Spleen (tissue), 11 donors: ENCODE measurements around the gene SEMA5A. TPM values are rescaled to one million over a fixed set of nuclear protein-coding genes. Genes with fewer than 3 reads are reported as not detected.
A peak's percentile ranks its signal among the peaks of the same experiment; 100 is the strongest.

Experiments used
- DNase-seq: peaks from one replicate; pipeline ENCODE4 v3.0.0-alpha.2; 2020
- H3K27ac ChIP-seq, 8 donors: fragments of 200-600 bp; sonication (generic) in 7 of 8; 1 replicate in 4 of 8; 2 replicates in 4 of 8; pipeline versions ENCODE4 v1.5.0 to v1.8.0; 2016 to 2021; ENCODE audit warnings: inconsistent platforms in 4 of 8, mild to moderate bottlenecking in 4 of 8, moderate library complexity in 1 of 8
- H3K27me3 ChIP-seq, 7 donors: fragments of 200-600 bp; sonication (generic) in 6 of 7; replicated peaks in 1 of 7; 1 replicate in 4 of 7; 2 replicates in 3 of 7; pipeline versions ENCODE4 v1.5.0 to v1.8.0; 2016 to 2021; ENCODE audit warnings: inconsistent platforms in 3 of 7, mild to moderate bottlenecking in 1 of 7
- H3K36me3 ChIP-seq, 6 donors: fragments of 200-600 bp; sonication (generic) in 5 of 6; 1 replicate in 4 of 6; 2 replicates in 2 of 6; pipeline versions ENCODE4 v1.5.0 to v1.8.0; 2016 to 2021; ENCODE audit warnings: inconsistent platforms in 2 of 6
- H3K4me1 ChIP-seq, 6 donors: fragments of 200-600 bp; sonication (generic) in 5 of 6; 1 replicate in 3 of 6; 2 replicates in 3 of 6; pipeline versions ENCODE4 v1.5.0 to v1.8.0; 2016 to 2021; ENCODE audit warnings: inconsistent platforms in 3 of 6
- H3K4me3 ChIP-seq, 8 donors: fragments of 200-600 bp; sonication (generic) in 7 of 8; 1 replicate in 4 of 8; 2 replicates in 4 of 8; pipeline versions ENCODE4 v1.5.0 to v1.8.0; 2016 to 2021; ENCODE audit warnings: inconsistent platforms in 4 of 8, mild to moderate bottlenecking in 4 of 8, moderate library complexity in 2 of 8
- H3K9me3 ChIP-seq, 8 donors: fragments of 200-600 bp; sonication (generic) in 7 of 8; 1 replicate in 4 of 8; 2 replicates in 4 of 8; pipeline versions ENCODE4 v1.5.0 to v1.8.0; 2016 to 2021; ENCODE audit warnings: inconsistent platforms in 4 of 8
- POLR2A ChIP-seq, 3 donors: fragments of 450-650 bp; IDR thresholded peaks; one replicate each; pipeline ENCODE4 v1.5.1; 2017; ENCODE audit warnings: antibody characterized with exemption in 3 of 3, mild to moderate bottlenecking in 1 of 3
- POLR2AphosphoS5 ChIP-seq, 3 donors: sonication (generic); formaldehyde crosslinking; IDR thresholded peaks; one replicate each; pipeline ENCODE4 v1.5.1; 2017; ENCODE audit warnings: antibody characterized with exemption in 3 of 3
- WGBS, 5 donors: extraction: QIAGEN DNeasy Blood & Tissue Kit in 3 of 5; methylation state at CpG; one replicate each; pipeline versions ENCODE4 v1.1.5 to v1.1.7; 2013 to 2018; 5-methylcytosine and 5-hydroxymethylcytosine counted together
- intact Hi-C: fragments of 100-400 bp; cut with DNase I; formaldehyde crosslinking; loops from one replicate; pipeline ENCODE4 v1.15.0; 2023; ENCODE audit warnings: low total_unique reads
- polyA plus RNA-seq, 3 donors: library from polyadenylated mRNA; stranded (reverse); fragments of 200-250 nt; gene quantifications; one replicate each; pipeline ENCODE4 v1.2.1, GENCODE V29; 2013
- total RNA-seq, 7 donors: library from RNA; depleted of rRNA in 3 of 7; stranded (reverse); fragments of >200 nt in 3 of 7; fragmentation: NEBNext Ultra II Directional in 4 of 7; extraction: Animal tissue kit (Norgen Biotek cat#: 25700) in 4 of 7; gene quantifications; one replicate each; pipeline versions ENCODE4 v1.1.0 to v1.2.1, GENCODE V29; 2016 to 2021
- TF ChIP-seq, protein P1 (sequence below), 11 experiments: fragments of 200-600 bp in 7 of 11; fragments of 450-650 bp in 4 of 11; sonication (generic) in 4 of 11; IDR thresholded peaks in 8 of 11; conservative IDR thresholded peaks in 3 of 11; 1 replicate in 7 of 11; 2 replicates in 4 of 11; pipeline versions ENCODE4 v1.4.0 to v1.8.0; 2016 to 2021; ENCODE audit warnings: antibody characterized with exemption in 11 of 11, inconsistent platforms in 4 of 11, mild to moderate bottlenecking in 1 of 11
- donor health status: healthy with polysubstance abuse.
- donor health status: DM: no; HTN: no; CAD: no; lungs with moderate emphysema.
- donor health status: DM: no; HTN: no; CAD: no.
- donor health status: Bipolar disorder and iron deficiency.
- donor health status: healthy.
- donor health status: DM: no; HTN: no; CAD: no.
- donor health status: DM: yes; HTN: yes; CAD: no.

Gene SEMA5A
- total and polyA plus RNA-seq, 10 donors: 1.4 to 30.9 (median 13.1) TPM

DNA sequence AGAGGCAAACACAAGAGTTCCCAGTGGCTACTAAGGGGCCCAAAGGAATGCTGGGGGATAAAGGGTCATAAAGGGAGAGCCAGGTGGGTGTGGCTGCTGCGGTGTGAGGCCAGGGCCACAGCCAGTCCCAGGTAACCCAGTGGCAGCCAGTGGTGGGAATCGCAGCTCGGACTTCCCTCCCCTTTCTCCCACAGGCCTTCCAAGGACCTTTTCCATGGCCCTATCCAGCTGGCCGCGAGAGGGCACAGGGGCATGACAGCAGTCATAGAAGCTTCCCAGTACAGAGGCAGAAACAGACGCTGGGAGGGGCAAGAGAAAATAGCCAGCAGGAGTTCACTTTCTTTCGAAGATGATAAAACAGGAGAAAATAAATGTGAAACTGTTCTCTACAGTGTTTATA, 257.6 kb downstream of the SEMA5A start:
- no peak overlapping the region for H3K4me3 ChIP-seq
- no peak for DNase-seq

DNA sequence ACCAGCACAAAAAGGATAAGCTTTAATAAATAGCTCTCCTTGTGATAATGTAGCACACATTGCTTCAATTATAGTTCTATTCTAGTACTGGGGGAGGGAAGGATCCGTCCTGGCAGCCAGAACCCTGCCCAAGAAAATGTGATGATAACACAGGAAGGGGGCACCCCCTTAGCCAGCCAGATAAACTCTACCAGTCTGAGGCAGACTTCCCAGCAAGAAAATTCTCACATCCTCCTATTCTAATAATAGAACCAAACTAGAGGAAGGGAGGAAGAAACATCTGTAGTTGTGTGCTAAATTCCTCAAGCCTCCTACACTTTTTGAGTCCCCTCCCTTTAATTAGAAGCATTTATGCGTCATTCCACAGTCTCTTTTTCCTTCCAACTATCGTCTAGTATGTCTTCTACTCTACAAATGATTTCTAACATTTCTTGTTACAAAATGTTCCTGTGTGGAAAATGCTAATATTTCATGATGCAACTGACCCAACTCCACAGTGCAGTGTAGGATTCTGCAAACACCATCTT, 261.0 kb downstream of the SEMA5A start:
- TF ChIP-seq, protein P1, sequence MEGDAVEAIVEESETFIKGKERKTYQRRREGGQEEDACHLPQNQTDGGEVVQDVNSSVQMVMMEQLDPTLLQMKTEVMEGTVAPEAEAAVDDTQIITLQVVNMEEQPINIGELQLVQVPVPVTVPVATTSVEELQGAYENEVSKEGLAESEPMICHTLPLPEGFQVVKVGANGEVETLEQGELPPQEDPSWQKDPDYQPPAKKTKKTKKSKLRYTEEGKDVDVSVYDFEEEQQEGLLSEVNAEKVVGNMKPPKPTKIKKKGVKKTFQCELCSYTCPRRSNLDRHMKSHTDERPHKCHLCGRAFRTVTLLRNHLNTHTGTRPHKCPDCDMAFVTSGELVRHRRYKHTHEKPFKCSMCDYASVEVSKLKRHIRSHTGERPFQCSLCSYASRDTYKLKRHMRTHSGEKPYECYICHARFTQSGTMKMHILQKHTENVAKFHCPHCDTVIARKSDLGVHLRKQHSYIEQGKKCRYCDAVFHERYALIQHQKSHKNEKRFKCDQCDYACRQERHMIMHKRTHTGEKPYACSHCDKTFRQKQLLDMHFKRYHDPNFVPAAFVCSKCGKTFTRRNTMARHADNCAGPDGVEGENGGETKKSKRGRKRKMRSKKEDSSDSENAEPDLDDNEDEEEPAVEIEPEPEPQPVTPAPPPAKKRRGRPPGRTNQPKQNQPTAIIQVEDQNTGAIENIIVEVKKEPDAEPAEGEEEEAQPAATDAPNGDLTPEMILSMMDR (IDR thresholded peaks at IDR 0.05 in 8 of 11, conservative IDR thresholded peaks at IDR 0.05 in 3 of 11): no peak
- no peak for TF ChIP-seq POLR2A (IDR thresholded peaks at IDR 0.05)
- no peak for TF ChIP-seq POLR2AphosphoS5 (IDR thresholded peaks at IDR 0.05)
- intact Hi-C loops: no loop called here
- H3K4me1 ChIP-seq: no peaks in the 10 kb centered on the region
- no peaks in the 10 kb centered on the region for H3K36me3 ChIP-seq
- H3K4me3 ChIP-seq: no peak overlapping the region
- DNase-seq: no peak
- 7 to 15% (median 15%) methylated on average over 3 of the region's 3 CpGs for WGBS, 5 donors
- no peaks in the 10 kb centered on the region for H3K27me3 ChIP-seq
- H3K9me3 ChIP-seq: no peaks in the 10 kb centered on the region
- peak overlapping the region in 5 of 8 donors; percentile 9 to 61 (median 31) for H3K27ac ChIP-seq

More for the DNA sequence above, 257.6 kb downstream of the SEMA5A start:
- 76 to 92% (median 80%) methylated on average over 7 of the region's 7 CpGs for WGBS, 5 donors
- TF ChIP-seq, protein P1 (IDR thresholded peaks at IDR 0.05 in 8 of 11, conservative IDR thresholded peaks at IDR 0.05 in 3 of 11): no peak
- TF ChIP-seq POLR2AphosphoS5 (IDR thresholded peaks at IDR 0.05): no peak
- TF ChIP-seq POLR2A (IDR thresholded peaks at IDR 0.05): no peak
- Histone ChIP-seq H3K4me1 (no peaks in the 10 kb centered on the region), H3K27me3 (no peaks in the 10 kb centered on the region), H3K36me3 (no peaks in the 10 kb centered on the region), H3K9me3 (no peaks in the 10 kb centered on the region), H3K27ac (no peak overlapping the region)
- intact Hi-C loops: no loop called here

DNA sequence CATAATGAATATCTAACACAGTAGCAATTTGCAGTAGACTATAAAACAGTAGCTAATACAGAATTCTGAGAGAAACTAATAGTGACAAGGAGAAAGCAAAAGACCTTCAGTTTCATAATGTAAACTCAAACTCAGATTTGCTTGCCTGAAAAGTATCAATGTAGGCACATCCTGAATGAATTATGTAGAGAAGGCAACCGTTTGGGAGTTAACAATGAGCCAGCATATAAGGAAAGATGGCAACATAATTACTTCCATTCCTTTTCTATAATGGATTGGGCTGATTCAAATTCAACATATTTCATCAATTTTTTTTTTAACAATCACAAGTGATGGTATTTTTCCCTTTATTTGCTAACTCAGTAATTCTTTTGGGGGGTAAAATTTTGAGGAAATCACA, 261.6 kb downstream of the SEMA5A start:
- Histone ChIP-seq H3K4me1 (no peaks in the 10 kb centered on the region), H3K4me3 (no peak overlapping the region), H3K27ac (peak overlapping the region in 5 of 8 donors; percentile 9 to 37 (median 21)), H3K36me3 (no peaks in the 10 kb centered on the region), H3K27me3 (no peaks in the 10 kb centered on the region), H3K9me3 (peaks cover 0 to under 1% (median 0%) of the 10 kb centered on the region in 8 donors)
- TF ChIP-seq, protein P1 (IDR thresholded peaks at IDR 0.05 in 8 of 11, conservative IDR thresholded peaks at IDR 0.05 in 3 of 11): no peak
- TF ChIP-seq POLR2A (IDR thresholded peaks at IDR 0.05) (no peak), POLR2AphosphoS5 (IDR thresholded peaks at IDR 0.05) (no peak)
- no peak for DNase-seq
- intact Hi-C loops: no loop called here
- 18 to 50% (median 27%) methylated on average over 1 of the region's 1 CpG for WGBS, 5 donors

DNA sequence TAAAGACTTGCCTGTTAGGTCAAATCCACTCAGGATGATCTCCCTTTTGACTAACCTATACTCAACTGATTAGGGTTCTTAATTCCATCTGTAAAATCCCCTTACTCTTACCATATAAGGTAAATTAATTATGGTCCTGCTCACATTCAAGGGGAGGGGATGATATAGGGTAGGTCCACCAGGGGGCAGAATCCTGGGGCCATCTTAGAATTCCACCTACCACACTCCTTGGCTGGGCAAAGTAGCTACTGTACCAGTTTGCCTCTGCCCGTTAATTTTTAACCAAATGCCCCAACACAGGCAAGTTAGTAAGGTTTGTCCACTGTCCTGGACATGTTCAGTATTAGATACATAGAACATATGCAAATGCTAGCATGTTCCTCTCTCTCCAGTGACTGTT, 262.4 kb downstream of the SEMA5A start:
- Histone ChIP-seq H3K36me3 (no peaks in the 10 kb centered on the region), H3K4me1 (no peaks in the 10 kb centered on the region), H3K27ac (no peak overlapping the region), H3K4me3 (no peak overlapping the region), H3K27me3 (no peaks in the 10 kb centered on the region), H3K9me3 (peaks cover 0 to 8% (median 5%) of the 10 kb centered on the region in 8 donors)
- DNase-seq: no peak
- intact Hi-C loops: no loop called here
- WGBS, 5 donors: 83 to 100% (median 91%) methylated on average over 1 of the region's 1 CpG
- TF ChIP-seq POLR2A (IDR thresholded peaks at IDR 0.05) (no peak), POLR2AphosphoS5 (IDR thresholded peaks at IDR 0.05) (no peak)
- TF ChIP-seq, protein P1 (IDR thresholded peaks at IDR 0.05 in 8 of 11, conservative IDR thresholded peaks at IDR 0.05 in 3 of 11): no peak
